ENCODE results near the gene HERC2.
"Not testable (repeated sequence)": the region's sequence is repeated elsewhere in the genome, so short reads cannot be mapped to it uniquely, and the experiment has no call there.

The HERC2 gene

DNA sequence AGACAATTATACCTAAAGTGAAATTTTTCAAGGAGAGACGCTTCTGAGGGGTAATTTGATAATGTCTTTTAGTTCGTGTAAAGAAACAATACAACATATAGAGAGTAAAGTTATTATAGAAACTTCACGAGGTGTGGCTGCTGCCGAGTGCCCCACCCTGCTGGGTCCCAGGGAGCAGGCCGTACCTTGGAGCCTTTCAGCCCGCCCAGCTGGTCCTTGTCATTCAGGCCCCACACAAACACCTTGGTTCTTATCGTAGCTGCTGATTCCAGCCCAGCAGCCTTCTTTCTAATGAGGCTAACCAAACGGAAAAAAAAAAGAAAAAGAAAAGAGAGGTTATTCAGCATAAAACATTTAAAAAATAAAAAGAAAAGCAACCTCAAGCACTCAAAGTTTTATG, 139.8 kb downstream of the HERC2 start:
- no peak for DNase-seq (ENCODE audit: low read depth in 2 of 2, low spot score in 1 of 2)

DNA sequence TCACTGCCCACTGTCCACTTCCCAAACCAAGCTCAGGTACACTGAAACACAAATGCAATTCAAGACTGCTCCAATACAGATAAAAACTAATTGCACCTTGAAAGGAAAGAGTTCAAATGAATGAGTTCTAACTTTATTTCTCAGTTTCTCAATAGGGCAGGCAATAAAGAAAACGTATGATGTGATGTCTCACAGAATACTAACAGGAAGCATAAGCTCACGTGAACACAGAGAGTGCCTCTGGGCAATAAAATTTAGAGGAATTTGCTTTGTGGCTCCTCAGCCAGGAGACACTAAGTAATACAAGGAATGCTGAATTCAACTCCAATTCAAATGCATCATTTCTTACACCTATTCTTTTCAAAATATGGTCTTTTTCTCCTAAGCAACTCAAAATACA, 140.6 kb downstream of the HERC2 start:
- no peak for DNase-seq (ENCODE audit: low read depth in 2 of 2, low spot score in 1 of 2)

DNA sequence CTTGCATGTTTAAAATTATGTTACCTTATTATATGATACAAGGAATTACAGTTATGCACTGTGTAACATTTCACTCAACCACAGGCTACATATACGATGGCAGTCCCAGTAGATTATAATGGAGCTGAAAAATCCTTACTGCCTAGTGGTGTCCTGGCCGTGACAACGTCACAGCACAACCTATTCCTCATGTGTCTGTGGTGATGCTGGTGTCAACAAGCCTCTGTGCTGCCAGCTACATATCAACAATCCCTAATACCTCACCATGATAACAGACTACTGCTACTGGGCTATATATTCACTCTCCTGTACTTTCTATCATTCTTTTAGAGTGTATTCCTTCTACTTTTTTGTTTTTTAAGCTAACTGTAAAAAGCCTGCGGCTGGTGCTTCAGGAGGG, 142.7 kb downstream of the HERC2 start:
- DNase-seq (ENCODE audit: low read depth in 2 of 2, low spot score in 1 of 2), result no peak

DNA sequence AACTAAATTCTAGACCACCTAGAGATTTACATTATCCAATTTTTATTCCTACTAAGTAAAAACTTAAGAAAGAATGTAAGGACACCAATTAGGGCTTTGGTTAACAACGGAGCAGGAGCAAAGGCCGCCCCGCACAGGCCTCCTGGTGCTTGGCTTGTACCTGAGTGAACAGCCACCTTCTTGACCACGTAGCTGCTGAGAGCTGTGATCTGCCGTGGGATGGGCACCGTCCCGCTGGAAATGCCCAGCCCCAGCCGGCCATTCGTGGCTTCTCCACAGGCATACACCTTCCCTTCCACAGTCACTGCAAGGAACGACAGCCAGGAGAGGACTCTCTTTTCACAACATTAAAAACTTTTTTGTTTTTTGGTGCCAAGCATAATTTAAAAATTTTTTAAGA, 143.3 kb downstream of the HERC2 start:
- no peak for DNase-seq (ENCODE audit: low read depth in 2 of 2, low spot score in 1 of 2)

DNA sequence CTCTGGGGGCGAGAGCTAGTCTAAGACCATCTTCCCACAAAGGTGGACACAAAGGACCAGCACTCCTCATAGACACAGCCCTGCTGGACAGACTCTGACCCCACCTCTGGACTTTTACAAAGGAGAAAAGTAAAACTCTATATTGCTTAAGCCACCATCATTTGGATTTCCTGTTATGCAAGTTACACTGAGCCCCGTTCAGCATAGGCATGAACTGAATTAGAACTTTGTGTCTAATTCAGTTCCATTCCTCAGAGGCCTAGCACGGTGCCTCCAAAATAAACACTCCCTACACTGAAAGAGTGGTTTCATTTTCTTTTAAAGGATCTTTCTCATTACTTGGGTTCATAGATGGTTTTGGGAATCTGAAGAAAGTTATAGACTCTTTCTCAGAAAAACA, 143.7 kb downstream of the HERC2 start:
- DNase-seq (ENCODE audit: low read depth in 2 of 2, low spot score in 1 of 2), result no peak

DNA sequence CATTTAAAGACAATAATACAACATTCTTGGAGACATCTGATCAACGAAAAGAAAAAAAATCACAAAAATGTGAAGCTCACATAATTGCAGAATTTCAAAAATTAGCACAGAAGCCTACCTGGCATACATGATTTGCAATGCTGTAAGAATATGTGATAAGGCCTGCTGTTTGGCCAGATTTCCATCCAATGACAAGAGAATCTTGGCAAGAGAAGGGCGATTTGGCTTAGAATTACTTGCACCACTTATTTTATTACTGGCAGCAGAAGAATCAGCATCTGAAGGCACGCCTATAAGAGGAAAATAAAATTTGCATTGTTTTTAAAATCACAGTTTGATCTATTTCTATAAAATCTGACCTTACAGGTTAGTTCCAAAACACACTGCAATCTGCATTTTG, 152.6 kb downstream of the HERC2 start:
- no peak for DNase-seq (ENCODE audit: low read depth in 2 of 2, low spot score in 1 of 2)

DNA sequence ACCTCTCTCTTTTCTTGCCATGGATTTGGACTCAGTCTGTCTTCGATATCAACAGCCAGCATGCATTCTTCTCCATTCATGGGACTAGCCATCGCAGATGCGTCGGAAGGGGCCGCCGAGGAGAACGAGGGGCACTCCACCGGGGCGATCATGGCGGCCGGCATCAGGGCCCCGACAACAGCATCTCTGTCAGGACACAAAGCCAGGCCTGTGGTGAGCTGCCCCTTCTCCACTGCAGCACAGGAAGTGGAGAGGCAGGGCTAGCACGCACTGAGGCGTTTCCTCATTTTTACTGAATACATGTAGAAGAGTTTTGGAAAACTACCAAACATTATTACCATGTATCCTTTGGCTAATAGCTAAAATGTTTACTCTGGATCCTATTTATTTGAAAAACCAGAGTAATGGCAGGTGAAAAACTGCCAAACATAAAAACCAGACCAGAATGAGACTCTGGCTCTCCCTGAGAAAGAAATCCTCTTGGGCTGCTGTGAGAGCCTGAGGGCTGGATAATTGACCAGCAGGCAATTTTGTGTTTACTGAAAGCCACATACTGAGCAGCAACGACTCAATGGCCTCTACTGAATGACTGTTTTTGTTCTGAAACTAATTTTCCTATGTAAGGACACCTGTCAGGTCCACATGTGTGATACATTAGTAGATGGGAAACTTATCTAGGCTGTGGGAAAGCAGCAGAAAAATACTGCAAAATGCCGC, 153.4 kb downstream of the HERC2 start:
- DNase-seq (ENCODE audit: low read depth in 2 of 2, low spot score in 1 of 2), result not testable (repeated sequence)

DNA sequence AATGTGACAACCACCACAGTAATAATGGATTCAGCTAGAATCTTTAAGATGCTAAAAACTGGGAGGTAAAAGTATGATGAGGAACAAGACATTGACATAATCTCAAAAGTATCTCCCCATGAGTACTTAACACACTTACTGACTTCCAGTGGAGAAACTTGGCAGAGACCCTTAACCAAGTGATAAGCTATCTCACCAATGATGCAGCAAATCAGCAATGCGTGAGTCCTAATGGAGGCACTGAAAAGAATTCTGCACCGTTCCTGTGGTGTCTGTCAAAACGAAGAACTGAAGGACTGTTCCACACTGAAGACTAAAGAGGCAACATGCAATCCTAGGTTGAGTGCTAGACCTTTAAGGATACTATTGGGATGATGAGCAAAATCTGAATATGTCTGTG, 154.9 kb downstream of the HERC2 start:
- no peak for DNase-seq (ENCODE audit: low read depth in 2 of 2, low spot score in 1 of 2)

DNA sequence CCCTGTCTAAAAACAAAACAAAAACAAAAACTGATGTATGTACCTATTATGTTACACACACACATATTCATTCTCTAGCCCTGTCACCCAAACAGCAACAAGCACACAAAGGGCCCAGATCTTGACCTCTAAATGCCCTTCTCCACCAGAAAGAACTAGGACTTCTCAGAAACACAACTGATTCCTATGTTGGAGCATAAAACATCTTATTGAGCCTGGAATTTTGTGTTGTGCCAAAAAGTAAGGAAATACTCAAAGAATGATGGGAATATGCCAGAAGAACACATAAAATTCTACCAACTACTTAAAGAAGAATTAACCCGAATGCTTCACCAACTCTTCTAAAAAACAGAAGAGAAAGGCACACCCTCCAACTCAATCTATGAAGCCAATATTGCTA, 156.2 kb downstream of the HERC2 start:
- DNase-seq (ENCODE audit: low read depth in 2 of 2, low spot score in 1 of 2), result no peak

DNA sequence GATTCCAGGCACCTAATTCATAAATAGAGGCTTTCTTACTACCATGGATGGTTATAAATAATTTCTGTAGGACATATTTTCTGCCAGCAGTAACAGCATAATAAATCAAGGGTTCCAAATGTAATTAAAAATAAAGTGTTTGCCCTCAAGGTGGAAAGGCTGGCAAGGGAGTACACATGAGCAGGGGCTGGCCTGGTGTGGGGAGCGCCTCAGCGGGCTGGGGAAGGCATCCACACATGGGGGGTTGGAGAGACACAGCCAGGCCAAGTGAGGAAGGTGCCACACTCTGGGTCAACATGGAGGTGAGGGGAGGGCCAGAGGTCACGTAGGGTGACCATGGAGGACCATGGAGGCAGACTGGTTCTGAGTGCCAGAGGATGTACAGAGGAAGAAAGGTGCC, 157.1 kb downstream of the HERC2 start:
- DNase-seq (ENCODE audit: low read depth in 2 of 2, low spot score in 1 of 2), result no peak

DNA sequence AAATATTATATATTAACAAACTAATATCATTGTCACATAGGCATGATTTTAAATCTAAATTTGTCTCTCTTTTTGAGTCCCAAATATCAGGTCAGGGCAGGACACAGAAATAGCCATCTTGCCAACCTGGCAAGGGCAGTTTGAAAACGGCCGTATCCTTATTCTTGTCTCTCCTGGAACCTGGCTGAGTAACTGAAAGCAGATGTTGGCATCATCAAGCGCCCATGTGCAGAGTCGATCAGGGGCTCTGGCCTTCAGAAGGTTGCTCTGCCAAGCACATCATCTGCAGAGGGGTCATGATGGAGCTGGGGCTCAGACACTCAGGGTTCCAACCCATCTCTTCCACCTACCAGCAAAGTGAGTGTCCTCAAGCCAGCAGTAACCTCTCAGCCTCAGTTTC, 167.7 kb downstream of the HERC2 start:
- no peak for DNase-seq (ENCODE audit: low read depth in 2 of 2, low spot score in 1 of 2)

DNA sequence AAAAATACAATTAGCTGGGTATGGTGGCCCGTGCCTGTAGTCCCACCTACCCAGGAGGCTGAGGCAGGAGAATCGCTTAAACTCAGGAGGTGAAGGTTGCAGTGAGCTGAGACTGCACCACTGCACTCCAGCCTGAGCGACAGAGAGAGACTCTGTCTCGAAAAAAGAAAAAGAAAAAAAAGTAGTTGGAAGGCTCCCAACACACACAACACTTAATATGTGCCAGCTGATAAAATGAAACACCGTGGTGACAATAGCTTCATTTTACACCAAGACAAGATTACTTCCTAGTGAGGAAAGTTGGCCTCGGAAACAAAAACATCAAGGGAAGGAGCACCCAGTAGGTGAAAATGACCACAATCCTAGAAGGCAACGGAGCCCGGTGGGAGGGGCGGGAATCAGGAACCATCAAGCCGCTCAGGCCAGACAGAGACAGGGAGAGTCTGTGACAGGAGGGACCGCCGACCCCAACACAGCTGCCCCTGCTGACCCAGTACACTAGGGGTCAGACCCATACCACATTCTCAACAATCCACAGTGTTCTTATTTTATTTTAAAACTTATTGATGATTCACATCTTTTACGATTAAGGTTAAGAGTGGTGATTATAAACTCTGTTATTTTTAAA, 168.4 kb downstream of the HERC2 start:
- no peak for DNase-seq (ENCODE audit: low read depth in 2 of 2, low spot score in 1 of 2)

DNA sequence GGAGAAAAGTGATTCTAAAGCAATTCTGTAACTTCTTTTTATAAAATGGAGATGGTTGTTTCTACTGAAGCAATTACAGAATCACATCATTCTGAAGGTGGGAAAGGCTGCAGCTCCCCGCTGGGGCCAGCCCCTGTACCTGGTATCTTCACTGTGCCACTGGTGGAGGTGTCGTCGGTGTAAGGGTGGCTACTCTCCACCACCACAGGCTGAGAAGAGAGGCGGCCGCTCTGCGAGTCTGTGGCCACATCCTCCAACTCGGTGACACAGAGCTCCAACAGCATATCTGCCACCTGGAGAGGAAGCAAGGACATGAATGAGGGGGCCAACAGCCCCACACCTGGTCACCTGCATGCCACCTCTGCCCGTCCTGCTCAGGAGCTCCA, 169.4 kb downstream of the HERC2 start:
- DNase-seq (ENCODE audit: low read depth in 2 of 2, low spot score in 1 of 2), result not testable (repeated sequence)

DNA sequence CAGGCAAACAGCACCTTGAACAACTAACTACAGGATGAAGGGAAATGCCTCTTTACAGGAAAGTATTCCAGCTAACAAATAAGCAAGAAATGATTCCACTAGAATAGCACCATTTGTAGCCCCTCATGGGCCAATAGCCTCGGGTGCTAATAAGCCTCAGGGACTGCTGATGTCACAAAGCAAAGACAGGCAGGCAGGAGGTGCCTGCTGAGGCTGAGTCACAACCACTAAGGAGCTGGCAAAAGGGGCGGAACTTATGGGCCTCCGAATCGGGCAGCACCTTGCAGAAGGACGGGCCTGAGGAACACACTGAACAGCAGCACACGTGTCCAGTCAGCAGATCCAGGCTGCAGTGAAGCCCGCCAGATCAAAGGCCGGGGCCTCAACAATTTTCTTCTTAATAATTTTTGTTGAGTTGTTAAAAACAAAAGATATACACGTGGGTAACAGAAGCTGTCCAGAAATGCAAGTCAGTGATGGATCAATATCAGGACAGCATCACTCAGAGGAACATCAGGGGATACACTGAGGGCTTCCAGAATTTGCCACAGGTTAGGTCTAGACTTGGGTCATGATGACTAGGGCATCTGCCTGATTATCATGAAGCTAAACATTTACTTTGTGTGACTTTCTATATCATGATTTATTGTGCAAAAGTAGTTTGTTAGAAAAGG, 170.0 kb downstream of the HERC2 start:
- not testable (repeated sequence) for DNase-seq (ENCODE audit: low read depth in 2 of 2, low spot score in 1 of 2)

DNA sequence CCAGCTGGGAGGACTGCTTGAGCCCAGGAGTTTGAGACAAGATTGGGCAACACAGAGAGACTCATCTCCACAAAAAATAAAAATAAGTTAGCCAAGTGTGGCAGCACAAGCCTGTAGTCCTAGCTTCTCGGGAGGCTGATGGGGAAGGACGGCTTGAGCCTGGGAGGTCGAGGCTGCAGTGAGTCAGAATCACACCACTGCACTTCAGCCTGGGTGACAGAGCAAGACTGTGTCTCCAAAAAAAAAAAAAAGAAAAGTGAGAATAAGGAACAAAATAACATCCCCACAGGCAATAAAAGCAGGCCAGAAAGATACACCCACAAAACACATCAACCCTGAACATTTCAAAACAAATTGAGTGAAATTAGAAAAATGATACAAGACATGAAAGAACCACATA, 174.2 kb downstream of the HERC2 start:
- no peak for DNase-seq (ENCODE audit: low read depth in 2 of 2, low spot score in 1 of 2)

DNA sequence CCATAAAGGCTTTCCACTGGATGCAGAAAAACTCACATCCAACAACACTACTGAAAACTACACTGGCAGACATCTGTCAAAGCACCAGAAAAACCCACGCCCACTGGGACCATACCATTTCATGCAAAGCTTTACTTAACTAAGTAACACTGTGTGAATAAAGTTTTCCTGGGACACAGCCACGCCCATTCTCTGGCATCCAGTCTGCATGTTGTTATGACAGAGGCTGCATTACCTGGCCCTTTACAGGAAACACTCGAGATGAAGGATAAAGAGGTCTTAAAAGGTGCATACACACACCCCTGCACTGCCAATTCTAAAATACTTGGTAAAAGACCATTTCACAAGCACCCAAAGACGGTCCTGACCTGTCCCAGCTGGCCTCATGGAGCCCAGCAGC, 176.6 kb downstream of the HERC2 start:
- DNase-seq (ENCODE audit: low read depth in 2 of 2, low spot score in 1 of 2), result not testable (repeated sequence)

DNA sequence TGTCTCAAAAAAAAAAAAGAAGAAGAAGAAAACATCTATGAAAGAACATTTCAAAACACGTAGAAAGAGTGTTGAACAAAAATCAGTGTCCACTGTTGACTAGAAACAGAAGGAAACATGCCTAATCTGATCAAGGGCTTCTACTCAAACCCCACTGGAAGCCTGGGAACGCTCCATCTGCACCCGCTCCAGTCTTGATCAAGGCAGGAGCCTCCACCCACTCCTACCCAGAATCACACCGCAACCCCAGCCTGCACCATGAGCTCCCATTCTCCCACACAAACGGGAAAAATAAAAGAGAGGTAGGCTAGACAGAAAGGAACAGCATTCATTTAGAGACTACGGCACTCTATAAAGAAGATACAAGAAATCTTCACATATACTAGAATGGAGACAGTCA, 181.9 kb downstream of the HERC2 start:
- DNase-seq (ENCODE audit: low read depth in 2 of 2, low spot score in 1 of 2), result no peak

DNA sequence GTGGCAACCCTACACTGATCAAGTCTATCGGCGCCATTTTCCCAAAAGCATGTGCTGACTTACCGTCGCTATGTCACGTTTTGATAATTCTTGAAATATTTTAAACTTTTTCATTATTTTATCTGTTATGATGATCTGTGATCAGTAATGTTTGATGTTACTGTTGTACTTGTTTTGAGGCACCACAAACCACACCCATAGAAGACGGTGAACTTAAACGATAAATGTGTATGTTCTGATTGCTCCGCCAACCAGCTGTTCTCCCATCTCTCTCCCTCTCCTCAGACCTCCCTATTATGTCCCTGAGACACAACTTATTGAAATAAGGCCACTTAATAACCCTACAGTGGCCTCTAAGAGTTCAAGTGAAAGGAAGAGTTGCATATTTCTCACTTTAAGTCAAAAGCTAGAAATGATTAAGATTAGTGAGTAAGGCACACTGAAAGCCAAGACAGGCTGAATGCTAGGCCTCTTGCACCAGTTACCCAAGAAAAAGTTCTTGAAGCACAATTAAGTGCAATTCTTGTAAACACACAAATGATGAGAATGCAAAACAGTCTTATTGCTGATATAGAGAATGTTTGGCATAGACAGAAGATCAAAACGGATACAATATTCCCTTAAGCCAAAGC, 184.5 kb downstream of the HERC2 start:
- DNase-seq (ENCODE audit: low read depth in 2 of 2, low spot score in 1 of 2), result not testable (repeated sequence)

DNA sequence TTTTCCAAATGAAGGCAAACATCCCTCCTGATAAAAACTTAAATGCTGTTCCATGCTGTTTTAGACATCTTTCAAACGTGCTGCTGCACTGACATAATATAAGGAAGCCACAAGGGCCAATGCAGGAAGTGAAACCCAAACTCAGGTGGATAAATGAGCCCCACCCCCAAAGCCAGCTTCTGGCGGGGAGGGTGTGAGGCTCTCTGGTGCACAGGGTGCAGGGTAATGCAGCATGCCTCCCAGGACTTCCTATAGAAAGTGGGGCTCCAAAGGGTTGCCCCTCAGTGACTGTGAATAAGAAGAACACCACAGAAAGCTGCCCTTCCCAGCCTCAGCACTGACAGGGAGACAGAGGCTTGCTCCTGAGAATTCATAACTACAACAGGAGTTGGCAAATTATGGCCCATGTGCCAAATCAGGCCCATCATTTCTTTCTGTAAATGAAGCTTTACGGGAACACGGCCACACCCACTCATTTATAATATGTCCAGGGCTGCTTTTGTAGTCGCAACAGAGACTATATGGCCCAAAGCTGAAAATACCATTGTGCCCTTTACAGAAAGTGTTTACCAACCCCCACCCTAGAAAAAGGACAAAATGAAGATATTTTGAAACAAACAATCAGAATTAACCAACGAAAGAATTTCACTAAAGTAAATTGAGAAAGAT, 185.6 kb downstream of the HERC2 start:
- not testable (repeated sequence) for DNase-seq (ENCODE audit: low read depth in 2 of 2, low spot score in 1 of 2)

DNA sequence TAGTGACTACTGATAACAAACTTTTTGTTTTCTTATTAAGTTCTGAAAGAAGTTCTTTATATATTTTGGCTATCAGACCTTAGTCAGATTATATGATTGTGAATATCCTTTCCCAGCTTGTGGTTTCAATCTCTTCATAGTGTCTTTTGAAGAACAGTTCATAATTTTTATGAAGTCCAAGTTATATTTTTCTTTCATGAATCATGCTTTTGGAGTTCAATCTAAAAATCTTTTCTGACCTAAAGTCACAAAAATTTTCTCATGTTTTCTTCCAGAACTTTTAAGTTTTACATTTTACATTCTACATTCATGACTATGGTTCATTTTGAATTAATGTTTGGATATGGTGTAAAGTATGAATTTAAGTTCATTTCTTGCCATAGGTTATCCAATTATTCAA, 188.7 kb downstream of the HERC2 start:
- DNase-seq (ENCODE audit: low read depth in 2 of 2, low spot score in 1 of 2), result no peak

DNA sequence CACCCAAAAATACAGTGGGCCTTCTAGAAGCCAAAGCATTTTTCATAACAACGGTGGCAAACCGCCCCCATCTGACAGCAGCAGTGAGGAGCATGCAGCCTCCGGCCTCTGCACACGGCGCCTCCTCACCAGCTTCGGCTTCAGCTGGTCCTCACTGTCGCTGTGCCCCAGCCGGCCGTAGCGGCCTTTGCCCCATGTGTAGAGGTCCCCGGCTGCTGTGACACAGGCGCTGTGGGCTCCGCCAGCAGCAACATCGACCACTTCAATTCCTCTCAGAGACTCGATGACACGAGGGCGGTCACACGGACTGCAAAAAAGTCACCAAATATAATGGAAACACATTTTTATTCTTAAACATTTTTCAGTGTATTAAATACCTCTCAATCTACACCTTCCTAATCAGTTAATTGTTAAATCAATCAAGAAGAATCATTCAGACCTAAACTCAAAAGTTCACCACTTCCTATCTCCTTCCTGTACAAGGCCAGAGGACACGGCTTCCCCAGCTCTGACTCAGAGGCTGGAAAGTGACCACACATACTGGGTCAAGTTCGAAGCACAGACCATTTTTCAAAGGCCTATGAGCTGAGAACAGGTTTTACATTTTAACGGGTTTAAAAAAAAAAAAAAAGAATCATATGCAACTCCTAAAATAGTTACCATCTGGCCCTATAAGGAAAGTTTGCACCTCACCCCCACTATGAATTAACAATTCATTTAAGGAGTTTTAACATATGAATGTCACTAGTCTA, 189.3 kb downstream of the HERC2 start:
- no peak for DNase-seq (ENCODE audit: low read depth in 2 of 2, low spot score in 1 of 2)

All from stimulated activated CD8-positive, alpha-beta memory T cell treated with anti-CD3 and anti-CD28 coated beads, Interleukin-4, amount 100 ng/mL, for 1 hour (primary cell).